Lower leg skin (tissue), 3 donors: Measurements from ENCODE around the gene ITGB5.

Experiments
- CTCF ChIP-seq, 3 donors: fragments of 450-650 bp; IDR thresholded peaks; one replicate each; pipeline ENCODE4 v1.5.1; 2016; ENCODE audit warnings: antibody characterized with exemption in 3 of 3, mild to moderate bottlenecking in 3 of 3, moderate library complexity in 2 of 3
- POLR2A ChIP-seq, 2 donors: fragments of 450-650 bp; IDR thresholded peaks; one replicate each; pipeline ENCODE4 v1.6.1; 2016 to 2017; ENCODE audit warnings: antibody characterized with exemption in 2 of 2, mild to moderate bottlenecking in 1 of 2, moderate library complexity in 1 of 2

- TF ChIP-seq POLR2A (IDR thresholded peaks at IDR 0.05) (no peak), CTCF (IDR thresholded peaks at IDR 0.05) (no peak)
These were observed 55.5 kb downstream of the ITGB5 start for GRCh38 chr3:124831628-124832199.
